ENCODE results near the gene LDHAL6B.

The LDHAL6B gene

GRCh38 chr15:59177317-59177660 lies 29.4 kb upstream of the LDHAL6B start:
- no peak for DNase-seq (ENCODE audit: low read depth)

GRCh38 chr15:59178151-59178695 lies 28.4 kb upstream of the LDHAL6B start:
- no peak for DNase-seq (ENCODE audit: low read depth)

- DNase-seq (ENCODE audit: low read depth): no peak
These were observed 26.9 kb upstream of the LDHAL6B start for GRCh38 chr15:59179717-59180116.

- DNase-seq (ENCODE audit: low read depth): no peak
These were observed 25.6 kb upstream of the LDHAL6B start for GRCh38 chr15:59180945-59181600.

- no peak for DNase-seq (ENCODE audit: low read depth)
These were observed 20.9 kb upstream of the LDHAL6B start for GRCh38 chr15:59185725-59186124.

GRCh38 chr15:59186501-59186900 lies 20.1 kb upstream of the LDHAL6B start:
- DNase-seq (ENCODE audit: low read depth): no peak

GRCh38 chr15:59189241-59189640 lies 17.4 kb upstream of the LDHAL6B start:
- DNase-seq (ENCODE audit: low read depth): no peak

GRCh38 chr15:59190291-59190690 lies 16.4 kb upstream of the LDHAL6B start:
- no peak for DNase-seq (ENCODE audit: low read depth)

GRCh38 chr15:59191855-59192237 lies 14.8 kb upstream of the LDHAL6B start:
- no peak for DNase-seq (ENCODE audit: low read depth)

- DNase-seq (ENCODE audit: low read depth): no peak
These were observed 11.9 kb upstream of the LDHAL6B start for GRCh38 chr15:59194639-59195325.

- DNase-seq (ENCODE audit: low read depth): no peak
These were observed 10.2 kb upstream of the LDHAL6B start for GRCh38 chr15:59196416-59196815.

GRCh38 chr15:59197454-59197853 lies 9.2 kb upstream of the LDHAL6B start:
- no peak for DNase-seq (ENCODE audit: low read depth)

GRCh38 chr15:59199626-59200465 lies 6.8 kb upstream of the LDHAL6B start:
- DNase-seq (ENCODE audit: low read depth): no peak

- no peak for DNase-seq (ENCODE audit: low read depth)
These were observed 6.1 kb upstream of the LDHAL6B start for GRCh38 chr15:59200560-59200959.

- DNase-seq (ENCODE audit: low read depth): no peak
These were observed 3.6 kb upstream of the LDHAL6B start for GRCh38 chr15:59203008-59203407.

GRCh38 chr15:59203657-59204056 lies 3.0 kb upstream of the LDHAL6B start:
- DNase-seq (ENCODE audit: low read depth): no peak

- DNase-seq (ENCODE audit: low read depth): no peak
These were observed 612 bp upstream of the LDHAL6B start for GRCh38 chr15:59205839-59206622.

- no peak for DNase-seq (ENCODE audit: low read depth)
These were observed 2.1 kb downstream of the LDHAL6B start for GRCh38 chr15:59208613-59209249.

GRCh38 chr15:59210186-59210585 lies 3.5 kb downstream of the LDHAL6B start:
- DNase-seq (ENCODE audit: low read depth): no peak

GRCh38 chr15:59216911-59217310 lies 10.3 kb downstream of the LDHAL6B start:
- DNase-seq (ENCODE audit: low read depth): no peak

- no peak for DNase-seq (ENCODE audit: low read depth)
These were observed 11.3 kb downstream of the LDHAL6B start for GRCh38 chr15:59217876-59218498.

All from T follicular helper cell (primary cell).